Tibial artery (tissue), 4 donors: Measurements from ENCODE around the gene EIF4E1B.

Experiments
- DNase-seq, 2 donors: peaks; one replicate each; pipeline ENCODE4 v3.0.0-alpha.2; 2019
- H3K27ac ChIP-seq, 2 donors: fragments of 200-600 bp; sonication (generic) in 1 of 2; 1 replicate in 1 of 2; 2 replicates in 1 of 2; pipeline ENCODE4 v1.5.1; 2018 to 2019; ENCODE audit warnings: mild to moderate bottlenecking in 1 of 2
- H3K27me3 ChIP-seq, 2 donors: fragments of 200-600 bp; sonication (generic) in 1 of 2; one replicate each; pipeline versions ENCODE4 v1.5.1 to v1.6.0; 2016 to 2019
- H3K36me3 ChIP-seq, 3 donors: fragments of 200-600 bp; sonication (generic) in 2 of 3; one replicate each; pipeline ENCODE4 v1.5.1; 2016 to 2019; ENCODE audit warnings: mild to moderate bottlenecking in 2 of 3
- H3K4me1 ChIP-seq, 4 donors: fragments of 200-600 bp; sonication (generic) in 2 of 4; 1 replicate in 3 of 4; 2 replicates in 1 of 4; pipeline ENCODE4 v1.5.1; 2016 to 2019
- H3K4me3 ChIP-seq, 2 donors: fragments of 200-600 bp; sonication (generic) in 1 of 2; 1 replicate in 1 of 2; 2 replicates in 1 of 2; pipeline ENCODE4 v1.5.1; 2018 to 2019; ENCODE audit warnings: mild to moderate bottlenecking in 2 of 2
- H3K9me3 ChIP-seq, 3 donors: fragments of 200-600 bp; sonication (generic) in 1 of 3; one replicate each; pipeline ENCODE4 v1.5.1; 2016 to 2019
- CTCF ChIP-seq, 2 experiments: fragments of 200-600 bp in 1 of 2; fragments of 450-650 bp in 1 of 2; IDR thresholded peaks; one replicate each; pipeline ENCODE4 v1.5.1; 2017 to 2019; ENCODE audit warnings: antibody characterized with exemption in 2 of 2, mild to moderate bottlenecking in 1 of 2, moderate library complexity in 1 of 2
- intact Hi-C: fragments of 100-400 bp; cut with DNase I; formaldehyde crosslinking; loops from one replicate; pipeline ENCODE4 v1.15.0; 2023; ENCODE audit warnings: low total_unique reads

The EIF4E1B gene

DNA sequence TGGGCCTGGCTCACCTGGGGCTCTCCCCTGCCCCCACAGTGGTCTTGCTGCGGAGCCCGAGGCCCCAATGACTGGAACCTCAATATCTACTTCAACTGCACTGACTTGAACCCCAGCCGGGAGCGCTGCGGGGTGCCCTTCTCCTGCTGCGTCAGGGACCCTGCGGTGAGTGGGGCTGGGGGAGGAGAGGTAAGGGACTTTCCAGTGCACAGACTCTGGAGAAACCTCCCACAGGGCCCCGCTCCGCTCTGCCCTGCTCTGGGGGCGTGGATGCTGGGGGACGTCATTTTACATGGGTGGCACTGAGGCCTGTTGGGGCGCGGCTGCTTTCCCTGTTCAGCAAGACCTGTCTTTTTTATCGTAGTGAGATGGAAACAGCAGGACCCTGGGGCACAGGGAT, 24.4 kb downstream of the EIF4E1B start:
- Histone ChIP-seq H3K36me3 (peaks cover 18 to 60% (median 32%) of the 10 kb centered on the region in 3 donors), H3K27me3 (no peaks in the 10 kb centered on the region), H3K4me3 (no peak overlapping the region), H3K4me1 (peaks cover 0 to 4% (median 0%) of the 10 kb centered on the region in 4 donors), H3K9me3 (no peaks in the 10 kb centered on the region), H3K27ac (no peak overlapping the region)
- no peak for DNase-seq
- intact Hi-C loops: no loop called here
- TF ChIP-seq CTCF (IDR thresholded peaks at IDR 0.05): no peak

DNA sequence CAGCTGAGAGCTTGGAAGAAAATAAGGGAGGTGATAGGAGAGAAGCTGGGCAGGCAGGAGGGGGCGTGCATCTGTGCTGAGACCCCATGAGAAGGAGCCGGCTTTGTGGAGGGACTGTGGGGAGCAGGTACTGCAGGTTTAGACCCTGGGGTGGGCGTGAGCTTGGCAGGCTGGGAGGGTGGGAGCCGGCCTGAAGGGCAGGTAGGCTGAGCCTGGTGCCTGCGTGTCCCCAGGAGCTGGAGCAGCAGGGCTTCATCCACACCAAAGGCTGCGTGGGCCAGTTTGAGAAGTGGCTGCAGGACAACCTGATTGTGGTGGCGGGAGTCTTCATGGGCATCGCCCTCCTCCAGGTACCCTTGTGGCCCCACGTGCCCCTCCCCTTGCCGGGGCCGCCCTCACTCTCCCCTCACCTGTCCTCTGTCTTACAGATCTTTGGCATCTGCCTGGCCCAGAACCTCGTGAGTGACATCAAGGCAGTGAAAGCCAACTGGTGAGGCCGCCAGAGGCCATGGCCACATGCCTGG, 26.1 kb downstream of the EIF4E1B start:
- DNase-seq: no peak
- no peak for TF ChIP-seq CTCF (IDR thresholded peaks at IDR 0.05)
- H3K9me3 ChIP-seq: no peaks in the 10 kb centered on the region
- H3K27ac ChIP-seq: no peak overlapping the region
- intact Hi-C loops: no loop called here
- peaks cover 0 to 7% (median 2%) of the 10 kb centered on the region in 4 donors for H3K4me1 ChIP-seq
- peaks cover 18 to 60% (median 32%) of the 10 kb centered on the region in 3 donors for H3K36me3 ChIP-seq
- no peak overlapping the region for H3K4me3 ChIP-seq
- peaks cover 0 to 6% of the 10 kb centered on the region in 2 donors for H3K27me3 ChIP-seq

DNA sequence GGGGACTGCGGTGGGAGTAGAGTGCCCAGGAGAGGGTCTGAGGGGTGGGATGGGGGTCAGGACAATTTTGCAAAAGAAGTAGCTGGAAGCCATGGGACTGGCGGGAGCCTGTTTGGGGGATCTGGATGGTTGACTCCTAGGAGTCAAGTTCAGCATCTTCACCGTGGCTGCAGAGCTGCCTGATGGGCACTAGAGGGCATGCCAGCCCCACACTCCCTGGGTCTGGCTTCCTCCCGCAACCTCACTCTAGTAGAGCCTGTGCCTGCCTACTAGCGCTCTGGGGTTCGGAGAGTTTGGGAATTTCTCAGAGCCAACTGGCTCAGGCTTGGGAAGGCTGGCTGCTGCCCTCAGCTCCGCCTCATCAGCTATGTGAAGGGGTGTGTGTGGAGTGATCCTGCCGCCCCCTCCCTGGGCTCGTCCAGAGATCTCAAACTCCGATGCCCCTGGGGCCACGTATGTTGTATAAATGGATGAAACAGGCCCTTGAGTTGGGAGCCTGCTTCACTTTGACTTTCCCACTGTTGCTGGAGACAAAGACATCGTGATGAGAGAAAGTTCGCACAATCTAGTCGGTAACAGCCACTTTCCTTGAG, 27.6 kb downstream of the EIF4E1B start:
- peak; percentile 74 to 82 for DNase-seq
- Histone ChIP-seq H3K4me1 (peaks cover 0 to 7% (median 2%) of the 10 kb centered on the region in 4 donors), H3K27ac (no peak overlapping the region), H3K27me3 (peaks cover 0 to 18% of the 10 kb centered on the region in 2 donors), H3K36me3 (peaks cover 12 to 50% (median 27%) of the 10 kb centered on the region in 3 donors), H3K9me3 (no peaks in the 10 kb centered on the region), H3K4me3 (no peak overlapping the region)
- peak; percentile 58 to 72 for TF ChIP-seq CTCF (IDR thresholded peaks at IDR 0.05)
- intact Hi-C loops: no loop called here

- peaks cover 5 to 41% (median 22%) of the 10 kb centered on the region in 3 donors for H3K36me3 ChIP-seq
- H3K27ac ChIP-seq: no peak overlapping the region
- H3K4me3 ChIP-seq: no peak overlapping the region
- H3K4me1 ChIP-seq: peaks cover 0 to 7% (median 2%) of the 10 kb centered on the region in 4 donors
- TF ChIP-seq CTCF (IDR thresholded peaks at IDR 0.05): no peak
- intact Hi-C loops: no loop called here
- DNase-seq: no peak
- no peaks in the 10 kb centered on the region for H3K9me3 ChIP-seq
- peaks cover 0 to 25% of the 10 kb centered on the region in 2 donors for H3K27me3 ChIP-seq
Measured at GRCh38 chr5:176658817-176659511, 28.5 kb downstream of the EIF4E1B start.

- H3K9me3 ChIP-seq: no peaks in the 10 kb centered on the region
- H3K27ac ChIP-seq: no peak overlapping the region
- H3K4me1 ChIP-seq: peaks cover 0 to 7% (median 2%) of the 10 kb centered on the region in 4 donors
- H3K4me3 ChIP-seq: no peak overlapping the region
- peaks cover 5 to 36% (median 16%) of the 10 kb centered on the region in 3 donors for H3K36me3 ChIP-seq
- TF ChIP-seq CTCF (IDR thresholded peaks at IDR 0.05): no peak
- intact Hi-C loops: no loop called here
- DNase-seq: no peak
- peaks cover 0 to 30% of the 10 kb centered on the region in 2 donors for H3K27me3 ChIP-seq
Measured at GRCh38 chr5:176659512-176659839, 29.0 kb downstream of the EIF4E1B start.
